Bone marrow (tissue), 2 donors: ENCODE results near the gene TLE3.

Source experiments
- DNase-seq, 2 donors: peaks; one replicate each; lab custom pipeline; 2025; lab: John Stamatoyannopoulos, UW

TLE3 gene

GRCh38 chr15:70029297-70029701 lies 68.4 kb downstream of the TLE3 start:
- DNase-seq: no peak

GRCh38 chr15:70027518-70027917 lies 70.2 kb downstream of the TLE3 start:
- no peak for DNase-seq

GRCh38 chr15:70026991-70027390 lies 70.7 kb downstream of the TLE3 start:
- no peak for DNase-seq

- no peak for DNase-seq
Measured at GRCh38 chr15:70025413-70026296, 72.1 kb downstream of the TLE3 start.

- no peak for DNase-seq
Measured at GRCh38 chr15:70024521-70024920, 73.2 kb downstream of the TLE3 start.

GRCh38 chr15:70023769-70024491 lies 73.8 kb downstream of the TLE3 start:
- DNase-seq: no peak

- DNase-seq: peak in 1 of 2 donors; percentile 24
Measured at GRCh38 chr15:70023064-70023768, 74.5 kb downstream of the TLE3 start.

GRCh38 chr15:70020229-70020628 lies 77.5 kb downstream of the TLE3 start:
- no peak for DNase-seq

- no peak for DNase-seq
Measured at GRCh38 chr15:70018646-70019600, 78.8 kb downstream of the TLE3 start.

- no peak for DNase-seq
Measured at GRCh38 chr15:70017801-70018200, 79.9 kb downstream of the TLE3 start.

GRCh38 chr15:70017025-70017424 lies 80.7 kb downstream of the TLE3 start:
- DNase-seq: no peak

GRCh38 chr15:70016511-70016994 lies 81.2 kb downstream of the TLE3 start:
- no peak for DNase-seq

GRCh38 chr15:70014860-70015490 lies 82.7 kb downstream of the TLE3 start:
- DNase-seq: no peak

GRCh38 chr15:70014331-70014730 lies 83.4 kb downstream of the TLE3 start:
- no peak for DNase-seq

- DNase-seq: no peak
Measured at GRCh38 chr15:70013656-70014313, 83.9 kb downstream of the TLE3 start.

GRCh38 chr15:70012895-70013294 lies 84.8 kb downstream of the TLE3 start:
- no peak for DNase-seq

GRCh38 chr15:70008697-70009290 lies 88.9 kb downstream of the TLE3 start:
- no peak for DNase-seq

GRCh38 chr15:70006259-70007147 lies 91.2 kb downstream of the TLE3 start:
- no peak for DNase-seq

- DNase-seq: no peak
Measured at GRCh38 chr15:70004826-70005225, 92.9 kb downstream of the TLE3 start.
